NCI-H2029 treated with DMSO at 0.1 percent for 48 hours (cell line): ENCODE measurements around the gene ENDOG.
"Not testable (repeated sequence)": the region's sequence is repeated elsewhere in the genome, so short reads cannot be mapped to it uniquely, and the experiment has no call there.

Experiments used
- DNase-seq: peaks from one replicate; lab custom pipeline; 2025; lab: John Stamatoyannopoulos, UW

Gene ENDOG

GRCh38 chr9:128862401-128862851 lies 44.1 kb downstream of the ENDOG start:
- DNase-seq: no peak

- no peak for DNase-seq
These were observed 45.3 kb downstream of the ENDOG start for GRCh38 chr9:128863647-128864046.

- no peak for DNase-seq
These were observed 52.0 kb downstream of the ENDOG start for GRCh38 chr9:128870128-128870940.

- DNase-seq: not testable (repeated sequence)
These were observed 52.6 kb downstream of the ENDOG start for GRCh38 chr9:128870941-128871265.
